Measurements from ENCODE around the gene SLC35G6. TPM values are rescaled to one million over a fixed set of nuclear protein-coding genes. Genes with fewer than 3 reads are reported as not detected.
A peak's percentile ranks its signal among the peaks of the same experiment; 100 is the strongest.

SLC35G6 gene
- total and polyA plus RNA-seq, 2 donors (not counting 1 experiment from before 2014, with no cell fraction given): not detected

- Histone ChIP-seq H3K27ac (ENCODE audit: insufficient read depth, low read length) (peak overlapping the region; percentile 68), H3K9ac (ENCODE audit: insufficient read depth, low read length) (peak overlapping the region; percentile 16), H3K27me3 (ENCODE audit: control insufficient read depth, insufficient read depth, low read length) (no peaks in the 10 kb centered on the region), H3K36me3 (ENCODE audit: control insufficient read depth, insufficient read depth, low read length) (peaks cover 22% of the 10 kb centered on the region), H3K4me1 (ENCODE audit: control insufficient read depth, extremely low read depth, insufficient read depth, low read length) (peaks cover 14% of the 10 kb centered on the region), H3K9me3 (ENCODE audit: control insufficient read depth, insufficient read depth, low read depth, low read length) (no peaks in the 10 kb centered on the region), H3K4me2 (ENCODE audit: extremely low read depth, insufficient read depth, low read length) (peak overlapping the region; percentile 25), H3K4me3 (replicated peaks in 1 of 4; ENCODE audit: control extremely low read depth in 1 of 4, insufficient read depth in 1 of 4, low read depth in 3 of 4, low read length in 4 of 4) (no peak overlapping the region), H3K79me2 (ENCODE audit: control insufficient read depth, insufficient read depth, low read length) (peaks cover 40% of the 10 kb centered on the region), H2AFZ (ENCODE audit: low read length) (no peak overlapping the region), H4K20me1 (ENCODE audit: control insufficient read depth, extremely low read depth, insufficient read depth, low read length) (no peaks in the 10 kb centered on the region)
- peak; percentile 56 to 71 for DNase-seq (ENCODE audit: low read depth in 2 of 2)
- no peak for TF ChIP-seq EZH2 (IDR thresholded peaks at IDR 0.05; ENCODE audit: low read length, missing control alignments)
- no peak for TF ChIP-seq CTCF (conservative IDR thresholded peaks at IDR 0.05 in 1 of 2, IDR thresholded peaks at IDR 0.05 in 1 of 2; ENCODE audit: low read depth in 1 of 2, low read length in 2 of 2)
Observed at GRCh38 chr17:7466639-7467341, 14.5 kb upstream of the SLC35G6 start.

- Histone ChIP-seq H3K9ac (ENCODE audit: insufficient read depth, low read length) (no peak overlapping the region), H2AFZ (ENCODE audit: low read length) (no peak overlapping the region), H3K27ac (ENCODE audit: insufficient read depth, low read length) (peak overlapping the region; percentile 68), H3K9me3 (ENCODE audit: control insufficient read depth, insufficient read depth, low read depth, low read length) (no peaks in the 10 kb centered on the region), H4K20me1 (ENCODE audit: control insufficient read depth, extremely low read depth, insufficient read depth, low read length) (no peaks in the 10 kb centered on the region), H3K27me3 (ENCODE audit: control insufficient read depth, insufficient read depth, low read length) (no peaks in the 10 kb centered on the region), H3K4me1 (ENCODE audit: control insufficient read depth, extremely low read depth, insufficient read depth, low read length) (peaks cover 14% of the 10 kb centered on the region), H3K79me2 (ENCODE audit: control insufficient read depth, insufficient read depth, low read length) (peaks cover 45% of the 10 kb centered on the region), H3K4me3 (replicated peaks in 1 of 4; ENCODE audit: control extremely low read depth in 1 of 4, insufficient read depth in 1 of 4, low read depth in 3 of 4, low read length in 4 of 4) (no peak overlapping the region), H3K36me3 (ENCODE audit: control insufficient read depth, insufficient read depth, low read length) (peaks cover 18% of the 10 kb centered on the region), H3K4me2 (ENCODE audit: extremely low read depth, insufficient read depth, low read length) (no peak overlapping the region)
- DNase-seq (ENCODE audit: low read depth in 2 of 2): no peak
- TF ChIP-seq EZH2 (IDR thresholded peaks at IDR 0.05; ENCODE audit: low read length, missing control alignments) (no peak), CTCF (conservative IDR thresholded peaks at IDR 0.05 in 1 of 2, IDR thresholded peaks at IDR 0.05 in 1 of 2; ENCODE audit: low read depth in 1 of 2, low read length in 2 of 2) (no peak)
Observed at GRCh38 chr17:7467498-7467897, 13.7 kb upstream of the SLC35G6 start.

- no peaks in the 10 kb centered on the region for H3K27me3 ChIP-seq (ENCODE audit: control insufficient read depth, insufficient read depth, low read length)
- no peaks in the 10 kb centered on the region for H3K9me3 ChIP-seq (ENCODE audit: control insufficient read depth, insufficient read depth, low read depth, low read length)
- H2AFZ ChIP-seq (ENCODE audit: low read length): no peak overlapping the region
- no peak for TF ChIP-seq CTCF (conservative IDR thresholded peaks at IDR 0.05 in 1 of 2, IDR thresholded peaks at IDR 0.05 in 1 of 2; ENCODE audit: low read depth in 1 of 2, low read length in 2 of 2)
- no peak for TF ChIP-seq EZH2 (IDR thresholded peaks at IDR 0.05; ENCODE audit: low read length, missing control alignments)
- H3K9ac ChIP-seq (ENCODE audit: insufficient read depth, low read length): no peak overlapping the region
- DNase-seq (ENCODE audit: low read depth in 2 of 2): no peak
- H3K4me2 ChIP-seq (ENCODE audit: extremely low read depth, insufficient read depth, low read length): no peak overlapping the region
- peaks cover 12% of the 10 kb centered on the region for H3K36me3 ChIP-seq (ENCODE audit: control insufficient read depth, insufficient read depth, low read length)
- no peak overlapping the region for H3K27ac ChIP-seq (ENCODE audit: insufficient read depth, low read length)
- H3K4me1 ChIP-seq (ENCODE audit: control insufficient read depth, extremely low read depth, insufficient read depth, low read length): peaks cover 14% of the 10 kb centered on the region
- no peaks in the 10 kb centered on the region for H4K20me1 ChIP-seq (ENCODE audit: control insufficient read depth, extremely low read depth, insufficient read depth, low read length)
- H3K79me2 ChIP-seq (ENCODE audit: control insufficient read depth, insufficient read depth, low read length): peaks cover 48% of the 10 kb centered on the region
- H3K4me3 ChIP-seq (replicated peaks in 1 of 4; ENCODE audit: control extremely low read depth in 1 of 4, insufficient read depth in 1 of 4, low read depth in 3 of 4, low read length in 4 of 4): no peak overlapping the region
Observed at GRCh38 chr17:7468290-7468689, 13.0 kb upstream of the SLC35G6 start.
